HG03342 (cell line): ENCODE results near the gene LLGL2.

Experiments
- ATAC-seq: cut with Tn5 transposase; IDR thresholded peaks from one replicate; pipeline ENCODE4 v1.9.1; 2021; ENCODE audit warnings: mild to moderate bottlenecking, moderate library complexity; ENCODE audit not compliant: unreplicated experiment

LLGL2 gene

GRCh38 chr17:75521951-75522727 is 3.4 kb upstream of the LLGL2 start:
- no peak for ATAC-seq

- no peak for ATAC-seq
Observed at GRCh38 chr17:75523647-75524046, 1.9 kb upstream of the LLGL2 start.

GRCh38 chr17:75524269-75524969 is 1.1 kb upstream of the LLGL2 start:
- no peak for ATAC-seq

- no peak for ATAC-seq
Observed at GRCh38 chr17:75525806-75526554, 483 bp downstream of the LLGL2 start.

GRCh38 chr17:75526555-75527270 is 1.2 kb downstream of the LLGL2 start:
- no peak for ATAC-seq

- ATAC-seq, result no peak
Observed at GRCh38 chr17:75530837-75531720, 5.6 kb downstream of the LLGL2 start.

GRCh38 chr17:75531721-75532072 is 6.2 kb downstream of the LLGL2 start:
- ATAC-seq, result no peak

- no peak for ATAC-seq
Observed at GRCh38 chr17:75535119-75535537, 9.6 kb downstream of the LLGL2 start.

GRCh38 chr17:75535871-75536270 is 10.4 kb downstream of the LLGL2 start:
- ATAC-seq, result no peak

- no peak for ATAC-seq
Observed at GRCh38 chr17:75536366-75536765, 10.9 kb downstream of the LLGL2 start.

GRCh38 chr17:75539967-75540729 is 14.7 kb downstream of the LLGL2 start:
- ATAC-seq, result no peak

GRCh38 chr17:75540923-75541503 is 15.5 kb downstream of the LLGL2 start:
- ATAC-seq, result no peak

- ATAC-seq, result no peak
Observed at GRCh38 chr17:75542229-75542628, 16.7 kb downstream of the LLGL2 start.

- no peak for ATAC-seq
Observed at GRCh38 chr17:75542728-75543336, 17.3 kb downstream of the LLGL2 start.

GRCh38 chr17:75544250-75544649 is 18.8 kb downstream of the LLGL2 start:
- no peak for ATAC-seq

GRCh38 chr17:75546181-75546580 is 20.7 kb downstream of the LLGL2 start:
- no peak for ATAC-seq

- no peak for ATAC-seq
Observed at GRCh38 chr17:75547091-75547490, 21.6 kb downstream of the LLGL2 start.

- no peak for ATAC-seq
Observed at GRCh38 chr17:75548813-75549212, 23.3 kb downstream of the LLGL2 start.
